OCI-LY7 (cell line): Measurements from ENCODE around the gene TM7SF2. TPM values are rescaled to one million over a fixed set of nuclear protein-coding genes. Genes with fewer than 3 reads are reported as not detected.

Source experiments
- BruUV-seq: library from RNA; stranded (reverse); fragments of 400-500 nt; replicated peaks from 2 replicates; lab custom pipeline; 2021; lab: Mats Ljungman, UMichigan
- CTCF ChIA-PET: fragments of 300-600 bp; sonication (Branson Sonifier 250); formaldehyde crosslinking; loops from one replicate; lab custom pipeline; 2022; ENCODE audit warnings: antibody characterized with exemption; ENCODE audit not compliant: unreplicated experiment; lab: Charles Lee
- POLR2A ChIA-PET: fragments of 300-600 bp; sonication (Branson Sonifier 250); formaldehyde crosslinking; loops from one replicate; lab custom pipeline; 2022; ENCODE audit warnings: antibody characterized with exemption; lab: Charles Lee
- DNase-seq: peaks from one replicate; pipeline ENCODE4 v3.0.0-alpha.2; 2015; ENCODE audit warnings: low spot score
- H2AFZ ChIP-seq: fragments of 200-600 bp; sonication (generic), shearing (Covaris generic); 2 replicates; pipeline ENCODE4 v1.6.1; 2014; ENCODE audit warnings: mild to moderate bottlenecking, antibody characterized with exemption, low read length, moderate library complexity
- H3K27ac ChIP-seq: fragments of 200-600 bp; sonication (generic); 2 replicates; pipeline ENCODE4 v1.5.1; 2014; ENCODE audit warnings: mixed run types, low read depth, mild to moderate bottlenecking, moderate library complexity, low read length, inconsistent platforms; ENCODE audit not compliant: poor library complexity, severe bottlenecking
- H3K36me3 ChIP-seq: fragments of 200-600 bp; sonication (generic); 2 replicates; pipeline ENCODE4 v1.6.1; 2014; ENCODE audit warnings: mild to moderate bottlenecking, antibody characterized with exemption, low read length, moderate library complexity, mixed read lengths; ENCODE audit not compliant: insufficient read depth
- H3K4me1 ChIP-seq: fragments of 200-600 bp; sonication (generic); 2 replicates; pipeline ENCODE4 v1.5.1; 2014; ENCODE audit warnings: mild to moderate bottlenecking, low read length; ENCODE audit not compliant: insufficient read depth, poor library complexity, severe bottlenecking
- H3K4me2 ChIP-seq: fragments of 200-600 bp; sonication (generic); 2 replicates; pipeline ENCODE4 v1.6.1; 2014; ENCODE audit warnings: mild to moderate bottlenecking, low read length
- H3K4me3 ChIP-seq: fragments of 200-600 bp; sonication (generic); 2 replicates; pipeline ENCODE4 v1.5.1; 2014; ENCODE audit warnings: mild to moderate bottlenecking, low read depth, low read length; ENCODE audit not compliant: poor library complexity, severe bottlenecking
- H3K79me2 ChIP-seq: fragments of 200-600 bp; sonication (generic); 2 replicates; pipeline ENCODE4 v1.6.1; 2016; ENCODE audit warnings: low read depth, mild to moderate bottlenecking, low read length, moderate library complexity, mixed read lengths; ENCODE audit not compliant: insufficient read depth
- H3K9me2 ChIP-seq: fragments of 200-600 bp; sonication (generic); 2 replicates; pipeline ENCODE4 v1.6.1; 2016; ENCODE audit warnings: mild to moderate bottlenecking, low read length, mixed read lengths; ENCODE audit not compliant: insufficient read depth
- H3K9me3 ChIP-seq: fragments of 200-600 bp; sonication (generic); 2 replicates; pipeline ENCODE4 v1.6.1; 2014; ENCODE audit warnings: mild to moderate bottlenecking, mixed run types, low read length, mixed read lengths
- H4K20me1 ChIP-seq: fragments of 200-600 bp; sonication (generic); 2 replicates; pipeline ENCODE4 v1.6.1; 2014; ENCODE audit warnings: mild to moderate bottlenecking, antibody characterized with exemption, low read length, moderate library complexity, mixed read lengths; ENCODE audit not compliant: insufficient read depth
- EZH2phosphoT487 ChIP-seq: fragments of 200-600 bp; sonication (generic); IDR thresholded peaks from 2 replicates; pipeline ENCODE4 v1.6.1; 2018; ENCODE audit warnings: low read depth, borderline replicate concordance, mild to moderate bottlenecking, mixed run types, antibody characterized with exemption, low read length, moderate library complexity, mixed read lengths
- intact Hi-C: fragments of 100-400 bp; cut with micrococcal nuclease; formaldehyde crosslinking; loops from one replicate; pipeline ENCODE4 v1.10.0; 2022; ENCODE audit not compliant: unreplicated experiment
- total RNA-seq, 2 experiments: library from RNA; depleted of rRNA in 1 of 2; stranded (reverse); fragments of >200 nt in 1 of 2; shearing (Covaris generic) in 1 of 2; gene quantifications; 2 replicates each; pipeline ENCODE4 v1.2.3, GENCODE V29; 2014 to 2022
- TF ChIP-seq, protein P1 (sequence below): fragments of 200-600 bp; sonication (generic); conservative IDR thresholded peaks from 2 replicates; pipeline ENCODE4 v1.5.1; 2014; ENCODE audit warnings: mild to moderate bottlenecking, antibody characterized with exemption, low read length, moderate library complexity, mixed read lengths

The TM7SF2 gene
- total RNA-seq, 2 experiments from 2014 or later: 25.8 to 54.1 TPM

DNA sequence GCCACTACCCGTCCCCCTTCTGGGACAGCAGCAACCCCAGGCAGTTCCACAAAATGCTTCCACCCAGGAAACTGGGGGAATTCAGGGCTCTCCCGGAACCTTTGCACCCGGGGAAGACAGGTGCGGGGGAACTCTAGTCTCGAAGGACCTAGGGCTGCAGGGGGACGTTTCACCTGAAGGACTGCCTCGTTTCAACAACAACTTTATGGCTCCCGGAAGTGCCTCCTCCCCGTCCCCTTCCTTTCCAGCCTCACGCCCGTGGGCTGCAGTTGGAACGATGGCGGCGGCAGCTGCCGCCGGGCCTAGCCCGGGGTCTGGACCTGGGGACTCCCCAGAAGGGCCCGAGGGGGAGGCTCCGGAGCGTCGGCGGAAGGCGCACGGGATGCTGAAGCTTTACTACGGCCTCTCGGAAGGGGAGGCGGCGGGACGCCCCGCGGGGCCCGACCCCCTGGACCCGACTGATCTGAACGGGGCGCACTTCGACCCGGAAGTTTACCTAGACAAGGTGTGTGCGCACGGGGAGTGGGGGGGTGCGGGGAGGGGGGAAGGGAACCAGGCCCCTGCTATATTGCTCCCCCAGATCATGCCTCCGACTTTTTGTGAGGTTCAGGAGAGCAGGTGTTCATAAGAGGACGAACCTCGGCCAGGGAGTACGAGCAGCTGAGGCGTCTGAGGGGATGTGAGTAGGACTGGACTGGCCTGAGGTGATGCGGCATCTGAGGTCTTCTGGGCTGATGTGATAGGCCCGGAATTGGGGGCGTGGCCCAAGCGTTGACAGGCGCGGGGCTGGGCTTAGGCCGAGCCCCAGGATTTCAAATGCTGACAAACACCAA, 15.5 kb upstream of the TM7SF2 start, which contains the start of gene VPS51:
Gene VPS51 (plus strand): TSS at position 241 of the 833 bp plus-strand sequence. CDS start 37 bp downstream, at position 278.
- POLR2A ChIA-PET: interaction anchor here (0.8 to 1.5 kb wide), 4 partner anchors 11 to 50 kb away, joined by 4 read pairs; no protein-coding TSS in a partner anchor
- peaks cover 27% of the 10 kb centered on the region for H3K79me2 ChIP-seq
- H3K4me2 ChIP-seq: peak within 1 kb of the TSS; percentile 91
- intact Hi-C loops: loop anchor here (1.0 kb wide), 1 partner anchor 56 kb away; no protein-coding TSS in a partner anchor
- peaks cover 35% of the 10 kb centered on the region for H3K36me3 ChIP-seq
- peak within 1 kb of the TSS; percentile 68 for H3K27ac ChIP-seq
- BruUV-seq: no TSS peak
- H3K9me3 ChIP-seq: no peaks in the 10 kb centered on the region
- peak; percentile 94 for DNase-seq
- CTCF ChIA-PET: no interaction called here
- H3K4me3 ChIP-seq: peak within 1 kb of the TSS; percentile 78
- peaks cover 16% of the 10 kb centered on the region for H3K4me1 ChIP-seq
- no peaks in the 10 kb centered on the region for H3K9me2 ChIP-seq
- peak within 1 kb of the TSS; percentile 94 for H2AFZ ChIP-seq
- no peak for TF ChIP-seq EZH2phosphoT487
- TF ChIP-seq, protein P1, sequence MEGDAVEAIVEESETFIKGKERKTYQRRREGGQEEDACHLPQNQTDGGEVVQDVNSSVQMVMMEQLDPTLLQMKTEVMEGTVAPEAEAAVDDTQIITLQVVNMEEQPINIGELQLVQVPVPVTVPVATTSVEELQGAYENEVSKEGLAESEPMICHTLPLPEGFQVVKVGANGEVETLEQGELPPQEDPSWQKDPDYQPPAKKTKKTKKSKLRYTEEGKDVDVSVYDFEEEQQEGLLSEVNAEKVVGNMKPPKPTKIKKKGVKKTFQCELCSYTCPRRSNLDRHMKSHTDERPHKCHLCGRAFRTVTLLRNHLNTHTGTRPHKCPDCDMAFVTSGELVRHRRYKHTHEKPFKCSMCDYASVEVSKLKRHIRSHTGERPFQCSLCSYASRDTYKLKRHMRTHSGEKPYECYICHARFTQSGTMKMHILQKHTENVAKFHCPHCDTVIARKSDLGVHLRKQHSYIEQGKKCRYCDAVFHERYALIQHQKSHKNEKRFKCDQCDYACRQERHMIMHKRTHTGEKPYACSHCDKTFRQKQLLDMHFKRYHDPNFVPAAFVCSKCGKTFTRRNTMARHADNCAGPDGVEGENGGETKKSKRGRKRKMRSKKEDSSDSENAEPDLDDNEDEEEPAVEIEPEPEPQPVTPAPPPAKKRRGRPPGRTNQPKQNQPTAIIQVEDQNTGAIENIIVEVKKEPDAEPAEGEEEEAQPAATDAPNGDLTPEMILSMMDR: no peak
- H4K20me1 ChIP-seq: peaks cover 6% of the 10 kb centered on the region; the same call in 1 of the 2 replicates

- H3K9me2 ChIP-seq: no peaks in the 10 kb centered on the region
- peaks cover 27% of the 10 kb centered on the region for H3K79me2 ChIP-seq
- no peak overlapping the region for H2AFZ ChIP-seq
- H3K27ac ChIP-seq: peak overlapping the region; percentile 68
- H4K20me1 ChIP-seq: peaks cover 6% of the 10 kb centered on the region; the same call in 1 of the 2 replicates
- ChIA-PET CTCF (no interaction called here), POLR2A (interaction anchor here (1.1 to 1.5 kb wide), 3 partner anchors 14 to 51 kb away, joined by 4 read pairs; no protein-coding TSS in a partner anchor)
- intact Hi-C loops: loop anchor here (1.0 kb wide), 1 partner anchor 57 kb away; no protein-coding TSS in a partner anchor
- H3K9me3 ChIP-seq: no peaks in the 10 kb centered on the region
- peaks cover 36% of the 10 kb centered on the region for H3K36me3 ChIP-seq
- no peak for DNase-seq
- peak overlapping the region; percentile 91 for H3K4me2 ChIP-seq
- TSS peak; percentile 48 for BruUV-seq
- no peak for TF ChIP-seq EZH2phosphoT487
- TF ChIP-seq, protein P1: no peak
- H3K4me1 ChIP-seq: peaks cover 16% of the 10 kb centered on the region
- H3K4me3 ChIP-seq: peak overlapping the region; percentile 78
Observed at GRCh38 chr11:65096926-65097325, 14.7 kb upstream of the TM7SF2 start.
